Panc1 (cell line): Measurements from ENCODE around the gene DEGS2. TPM values are rescaled to one million over a fixed set of nuclear protein-coding genes. Genes with fewer than 3 reads are reported as not detected.

ENCODE experiments used
- ATAC-seq: fragments of 200-7000 bp; cut with Tn5 transposase; 2 replicates; pipeline ENCODE4 v1.9.1; 2020; ENCODE audit warnings: mild to moderate bottlenecking, moderate library complexity
- BruUV-seq: library from RNA; stranded (reverse); fragments of 400-500 nt; replicated peaks from 2 replicates; lab custom pipeline; 2021; lab: Mats Ljungman, UMichigan
- CTCF ChIA-PET: fragments of 300-600 bp; sonication (Branson Sonifier 250); formaldehyde crosslinking; loops from one replicate; lab custom pipeline; 2022; ENCODE audit warnings: antibody characterized with exemption; lab: Charles Lee
- POLR2A ChIA-PET: fragments of 300-600 bp; sonication (Branson Sonifier 250); formaldehyde crosslinking; loops from one replicate; lab custom pipeline; 2022; ENCODE audit warnings: antibody characterized with exemption; lab: Charles Lee
- DNase-seq: peaks from one replicate; pipeline ENCODE4 v3.0.0-alpha.2; 2010; ENCODE audit warnings: low read depth, low spot score
- H3K27ac ChIP-seq: 2 replicates; pipeline ENCODE4 v1.5.1; 2011; ENCODE audit warnings: mild to moderate bottlenecking, low read length, inconsistent platforms
- H3K27me3 ChIP-seq: fragments of 200-500 bp; sonication (Bioruptor generic); 2 replicates; pipeline ENCODE4 v1.6.0; 2014; ENCODE audit warnings: low read length, inconsistent platforms; ENCODE audit not compliant: control insufficient read depth, insufficient read depth
- H3K36me3 ChIP-seq: fragments of 200-500 bp; sonication (Bioruptor generic); 2 replicates; pipeline ENCODE4 v1.5.1; 2014; ENCODE audit warnings: inconsistent platforms, mild to moderate bottlenecking, low read length, moderate library complexity; ENCODE audit not compliant: control insufficient read depth, insufficient read depth
- H3K4me1 ChIP-seq: 2 replicates; pipeline ENCODE4 v1.5.1; 2011; ENCODE audit warnings: inconsistent platforms, mild to moderate bottlenecking, low read length, moderate library complexity; ENCODE audit not compliant: control insufficient read depth, insufficient read depth
- H3K4me3 ChIP-seq, 2 experiments: 2 replicates each; pipeline ENCODE4 v1.5.1; 2011 to 2012; ENCODE audit warnings: low read depth in 2 of 2, low read length in 2 of 2, mild to moderate bottlenecking in 2 of 2, inconsistent platforms in 1 of 2, moderate library complexity in 1 of 2
- H3K9me3 ChIP-seq: fragments of 200-500 bp; sonication (Bioruptor generic); 2 replicates; pipeline ENCODE4 v1.5.1; 2014; ENCODE audit warnings: low read depth, mild to moderate bottlenecking, inconsistent platforms, low read length, moderate library complexity; ENCODE audit not compliant: control insufficient read depth, insufficient read depth
- POLR2AphosphoS5 ChIP-seq: IDR thresholded peaks from 2 replicates; pipeline ENCODE4 v1.6.1; 2012; ENCODE audit warnings: mild to moderate bottlenecking, low read depth, low read length, moderate library complexity
- SIN3A ChIP-seq: IDR thresholded peaks from 2 replicates; pipeline ENCODE4 v1.6.1; 2012; ENCODE audit warnings: low read depth, mild to moderate bottlenecking, low read length, moderate library complexity, borderline replicate concordance; ENCODE audit not compliant: insufficient read depth
- TCF7L2 ChIP-seq: IDR thresholded peaks from 2 replicates; pipeline ENCODE4 v1.6.1; 2011; ENCODE audit warnings: mild to moderate bottlenecking, low read depth, low read length, inconsistent platforms
- in situ Hi-C: cut with HindIII; loops from 2 replicates; pipeline ENCODE4 v1.10.0; 2016; ENCODE audit warnings: low sequenced_read_pairs, low pct_unique_long_range_greater_than_20kb
- intact Hi-C: fragments of 100-400 bp; cut with micrococcal nuclease; formaldehyde crosslinking; loops from one replicate; pipeline ENCODE4 v1.10.0; 2022; ENCODE audit not compliant: unreplicated experiment
- total RNA-seq: library from RNA; stranded (reverse); gene quantifications from one replicate; pipeline ENCODE4 v1.2.1, GENCODE V29; 2021; ENCODE audit not compliant: unreplicated experiment
- TF ChIP-seq, protein P1 (sequence below), 2 experiments: IDR thresholded peaks; 2 replicates each; pipeline ENCODE4 v1.6.1; 2011 to 2012; ENCODE audit warnings: low read depth in 2 of 2, control low read depth in 1 of 2, low read length in 1 of 2, mild to moderate bottlenecking in 1 of 2, moderate library complexity in 1 of 2; ENCODE audit not compliant: insufficient read depth in 1 of 2
- TF ChIP-seq, protein P2 (sequence below): fragments of 450-650 bp; IDR thresholded peaks from 2 replicates; pipeline ENCODE4 v1.5.1; 2017; ENCODE audit warnings: mild to moderate bottlenecking

Gene DEGS2
- total RNA-seq, 1 experiment from 2014 or later = 4.9 TPM

DNA sequence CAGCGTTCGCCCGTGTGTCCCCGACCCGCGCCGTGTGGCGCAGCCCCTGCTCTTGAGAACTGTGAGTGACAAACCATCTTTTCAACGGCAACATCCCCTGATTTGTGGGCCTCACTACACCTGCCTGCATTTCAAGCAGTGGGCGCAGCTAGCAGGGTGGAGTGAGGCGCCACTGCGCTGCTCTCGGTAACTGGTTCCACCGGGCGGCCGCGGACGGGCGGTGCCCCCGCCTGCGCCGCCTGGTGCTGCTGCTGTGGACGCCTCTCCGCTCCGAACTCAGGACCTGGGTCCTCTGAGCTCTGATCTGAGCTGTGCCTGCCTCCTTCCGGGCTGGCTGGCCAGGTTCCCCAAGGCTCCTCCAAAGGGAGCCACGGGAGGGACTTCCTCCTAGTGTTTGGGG lies 5.9 kb upstream of the DEGS2 start:
- no peaks in the 10 kb centered on the region for H3K27me3 ChIP-seq

GRCh38 chr14:100160534-100160916 lies 1.1 kb upstream of the DEGS2 start:
- no peaks in the 10 kb centered on the region for H3K9me3 ChIP-seq
- no peak overlapping the region for H3K4me3 ChIP-seq
- CTCF ChIA-PET = no interaction called here
- POLR2A ChIA-PET = no interaction called here
- DNase-seq (no peak), ATAC-seq (no peak)
- H3K27ac ChIP-seq = no peak overlapping the region
- BruUV-seq = no TSS peak
- H3K36me3 ChIP-seq = no peaks in the 10 kb centered on the region
- no peak for TF ChIP-seq TCF7L2
- TF ChIP-seq POLR2AphosphoS5 = no peak
- TF ChIP-seq, protein P1, sequence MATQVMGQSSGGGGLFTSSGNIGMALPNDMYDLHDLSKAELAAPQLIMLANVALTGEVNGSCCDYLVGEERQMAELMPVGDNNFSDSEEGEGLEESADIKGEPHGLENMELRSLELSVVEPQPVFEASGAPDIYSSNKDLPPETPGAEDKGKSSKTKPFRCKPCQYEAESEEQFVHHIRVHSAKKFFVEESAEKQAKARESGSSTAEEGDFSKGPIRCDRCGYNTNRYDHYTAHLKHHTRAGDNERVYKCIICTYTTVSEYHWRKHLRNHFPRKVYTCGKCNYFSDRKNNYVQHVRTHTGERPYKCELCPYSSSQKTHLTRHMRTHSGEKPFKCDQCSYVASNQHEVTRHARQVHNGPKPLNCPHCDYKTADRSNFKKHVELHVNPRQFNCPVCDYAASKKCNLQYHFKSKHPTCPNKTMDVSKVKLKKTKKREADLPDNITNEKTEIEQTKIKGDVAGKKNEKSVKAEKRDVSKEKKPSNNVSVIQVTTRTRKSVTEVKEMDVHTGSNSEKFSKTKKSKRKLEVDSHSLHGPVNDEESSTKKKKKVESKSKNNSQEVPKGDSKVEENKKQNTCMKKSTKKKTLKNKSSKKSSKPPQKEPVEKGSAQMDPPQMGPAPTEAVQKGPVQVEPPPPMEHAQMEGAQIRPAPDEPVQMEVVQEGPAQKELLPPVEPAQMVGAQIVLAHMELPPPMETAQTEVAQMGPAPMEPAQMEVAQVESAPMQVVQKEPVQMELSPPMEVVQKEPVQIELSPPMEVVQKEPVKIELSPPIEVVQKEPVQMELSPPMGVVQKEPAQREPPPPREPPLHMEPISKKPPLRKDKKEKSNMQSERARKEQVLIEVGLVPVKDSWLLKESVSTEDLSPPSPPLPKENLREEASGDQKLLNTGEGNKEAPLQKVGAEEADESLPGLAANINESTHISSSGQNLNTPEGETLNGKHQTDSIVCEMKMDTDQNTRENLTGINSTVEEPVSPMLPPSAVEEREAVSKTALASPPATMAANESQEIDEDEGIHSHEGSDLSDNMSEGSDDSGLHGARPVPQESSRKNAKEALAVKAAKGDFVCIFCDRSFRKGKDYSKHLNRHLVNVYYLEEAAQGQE (IDR thresholded peaks at IDR 0.05; ENCODE audit: insufficient read depth in 1 of 2, low read depth in 2 of 2, low read length in 1 of 2) = no peak
- intact Hi-C loops = no loop called here
- H3K4me1 ChIP-seq = peaks cover 8% of the 10 kb centered on the region
- no peaks in the 10 kb centered on the region; the same call in 1 of the 2 replicates for H3K27me3 ChIP-seq
- in situ Hi-C loops = no loop called here

More for the DNA sequence above, 5.9 kb upstream of the DEGS2 start:
- intact Hi-C loops = no loop called here
- BruUV-seq = no TSS peak
- Histone ChIP-seq H3K27ac (no peak overlapping the region), H3K4me1 (no peaks in the 10 kb centered on the region), H3K36me3 (no peaks in the 10 kb centered on the region), H3K4me3 (no peak overlapping the region), H3K9me3 (no peaks in the 10 kb centered on the region)
- no peak for DNase-seq
- ATAC-seq = 0 out of 2 replicates have a peak, but pooled peaks have one; percentile 31
- no peak for TF ChIP-seq POLR2AphosphoS5
- in situ Hi-C loops = no loop called here
- CTCF ChIA-PET = no interaction called here
- POLR2A ChIA-PET = no interaction called here

DNA sequence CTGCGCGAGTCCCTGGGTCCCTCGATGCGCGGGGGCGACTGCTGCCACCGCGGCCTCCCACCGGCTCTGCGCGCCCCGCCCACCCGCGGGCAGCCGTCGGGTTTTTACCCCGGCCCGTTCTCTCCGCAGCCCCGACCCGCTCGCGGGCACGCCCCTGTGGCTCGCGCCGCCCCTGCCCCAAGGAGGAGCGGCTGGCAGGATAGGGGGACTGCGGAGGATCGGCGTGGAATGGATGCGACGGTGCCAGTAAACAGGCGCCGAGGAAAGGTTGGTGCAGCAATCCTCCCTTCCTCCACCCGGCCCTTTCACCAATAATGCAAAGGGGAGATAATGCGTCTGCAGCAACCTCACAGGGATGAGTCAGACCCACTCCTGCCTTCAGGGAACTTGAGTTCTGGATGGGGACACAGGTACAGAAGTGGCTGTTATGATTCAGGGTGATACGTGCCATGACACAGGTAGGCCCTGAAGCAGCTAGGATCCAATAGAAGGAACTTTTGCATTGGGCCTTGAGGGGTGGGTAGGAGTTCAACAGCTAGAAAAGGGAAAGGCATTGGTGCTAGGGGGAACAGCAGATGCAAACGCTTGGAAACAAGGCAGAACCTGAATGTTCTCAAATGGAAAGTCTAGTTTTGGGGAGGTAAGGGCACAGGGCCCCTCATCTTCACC lies 554 bp upstream of the DEGS2 start:
- Histone ChIP-seq H3K27ac (no peak overlapping the region), H3K4me3 (peak overlapping the region; percentile 20 to 41; a peak in 3 of 4 replicates), H3K9me3 (no peaks in the 10 kb centered on the region), H3K27me3 (no peaks in the 10 kb centered on the region; the same call in 1 of the 2 replicates), H3K36me3 (no peaks in the 10 kb centered on the region), H3K4me1 (peaks cover 8% of the 10 kb centered on the region)
- ATAC-seq (no peak), DNase-seq (no peak)
- no TSS peak for BruUV-seq
- ChIA-PET POLR2A (no interaction called here), CTCF (no interaction called here)
- in situ Hi-C loops (no loop called here), intact Hi-C loops (no loop called here)
- TF ChIP-seq, protein P2, sequence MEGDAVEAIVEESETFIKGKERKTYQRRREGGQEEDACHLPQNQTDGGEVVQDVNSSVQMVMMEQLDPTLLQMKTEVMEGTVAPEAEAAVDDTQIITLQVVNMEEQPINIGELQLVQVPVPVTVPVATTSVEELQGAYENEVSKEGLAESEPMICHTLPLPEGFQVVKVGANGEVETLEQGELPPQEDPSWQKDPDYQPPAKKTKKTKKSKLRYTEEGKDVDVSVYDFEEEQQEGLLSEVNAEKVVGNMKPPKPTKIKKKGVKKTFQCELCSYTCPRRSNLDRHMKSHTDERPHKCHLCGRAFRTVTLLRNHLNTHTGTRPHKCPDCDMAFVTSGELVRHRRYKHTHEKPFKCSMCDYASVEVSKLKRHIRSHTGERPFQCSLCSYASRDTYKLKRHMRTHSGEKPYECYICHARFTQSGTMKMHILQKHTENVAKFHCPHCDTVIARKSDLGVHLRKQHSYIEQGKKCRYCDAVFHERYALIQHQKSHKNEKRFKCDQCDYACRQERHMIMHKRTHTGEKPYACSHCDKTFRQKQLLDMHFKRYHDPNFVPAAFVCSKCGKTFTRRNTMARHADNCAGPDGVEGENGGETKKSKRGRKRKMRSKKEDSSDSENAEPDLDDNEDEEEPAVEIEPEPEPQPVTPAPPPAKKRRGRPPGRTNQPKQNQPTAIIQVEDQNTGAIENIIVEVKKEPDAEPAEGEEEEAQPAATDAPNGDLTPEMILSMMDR = no peak
- TF ChIP-seq POLR2AphosphoS5 (no peak), TCF7L2 (no peak), SIN3A (no peak)
- TF ChIP-seq, protein P1 (IDR thresholded peaks at IDR 0.05; ENCODE audit: insufficient read depth in 1 of 2, low read depth in 2 of 2, low read length in 1 of 2) = no peak
